ENCODE data around the gene APOL4.
"Not testable (repeated sequence)": the region's sequence is repeated elsewhere in the genome, so short reads cannot be mapped to it uniquely, and the experiment has no call there.

GRCh38 chr22:36229649-36230048 is 28.0 kb upstream of the APOL4 start:
- TF ChIP-seq CTCF (conservative IDR thresholded peaks at IDR 0.05; ENCODE audit: low read length); EZH2phosphoT487 (IDR thresholded peaks at IDR 0.05; ENCODE audit: borderline replicate concordance, low read depth, low read length): not testable (repeated sequence)

All from OCI-LY7 (cell line).